Subcutaneous adipose tissue (tissue), 4 donors: ENCODE measurements around the gene BMX. TPM values are rescaled to one million over a fixed set of nuclear protein-coding genes. Genes with fewer than 3 reads are reported as not detected.

ENCODE experiments used
- CTCF ChIP-seq: fragments of 450-650 bp; IDR thresholded peaks from one replicate; pipeline ENCODE4 v1.5.1; 2016; ENCODE audit warnings: low read depth, mild to moderate bottlenecking, control low read depth, antibody characterized with exemption, moderate library complexity
- total RNA-seq, 4 donors: library from RNA; depleted of rRNA; stranded (reverse); fragments of >200 nt; gene quantifications; one replicate each; pipeline ENCODE4 v1.1.0, GENCODE V29; 2016

The BMX gene
- total RNA-seq, 4 donors from 2014 or later, result 1.0 to 5.7 (median 2.8) TPM

GRCh38 chrX:15566244-15566643 is 65.6 kb downstream of the BMX start:
- no peak for TF ChIP-seq CTCF

GRCh38 chrX:15567267-15567666 is 66.7 kb downstream of the BMX start:
- TF ChIP-seq CTCF, result no peak

- no peak for TF ChIP-seq CTCF
Observed at GRCh38 chrX:15567886-15568616, 67.4 kb downstream of the BMX start.

- no peak for TF ChIP-seq CTCF
Observed at GRCh38 chrX:15570145-15570544, 69.5 kb downstream of the BMX start.

- TF ChIP-seq CTCF, result no peak
Observed at GRCh38 chrX:15574017-15574416, 73.4 kb downstream of the BMX start.

- no peak for TF ChIP-seq CTCF
Observed at GRCh38 chrX:15576019-15576418, 75.4 kb downstream of the BMX start.

- TF ChIP-seq CTCF, result no peak
Observed at GRCh38 chrX:15579778-15580747, 79.5 kb downstream of the BMX start.
